Fibroblast of the aortic adventitia (primary cell): Measurements from ENCODE around the gene DPEP1. TPM values are rescaled to one million over a fixed set of nuclear protein-coding genes. Genes with fewer than 3 reads are reported as not detected.

ENCODE experiments used
- DNase-seq: peaks from one replicate; pipeline ENCODE4 v3.0.0-alpha.2; 2010; ENCODE audit warnings: low read depth
- H3K4me3 ChIP-seq: 2 replicates; pipeline ENCODE4 v1.5.1; 2011; ENCODE audit warnings: low read depth, mild to moderate bottlenecking, control low read depth, low read length, moderate library complexity
- CTCF ChIP-seq: IDR thresholded peaks from 2 replicates; pipeline ENCODE4 v1.5.1; 2011; ENCODE audit warnings: mild to moderate bottlenecking, low read length, control low read depth, inconsistent platforms; ENCODE audit not compliant: insufficient read depth
- total RNA-seq: library from RNA; depleted of rRNA; stranded (reverse); fragments of >200 nt; gene quantifications from 2 replicates; pipeline ENCODE4 v1.2.3, GENCODE V29; 2012; ENCODE audit warnings: low replicate concordance

Gene DPEP1
- total RNA-seq, 1 donor, result not detected

- no peak for DNase-seq
- TF ChIP-seq CTCF, result no peak
- no peak overlapping the region for H3K4me3 ChIP-seq
These were observed 28.1 kb downstream of the DPEP1 start for GRCh38 chr16:89641458-89642119.

- no peak for DNase-seq
- no peak overlapping the region for H3K4me3 ChIP-seq
- TF ChIP-seq CTCF, result no peak
These were observed 29.1 kb downstream of the DPEP1 start for GRCh38 chr16:89642574-89642973.

GRCh38 chr16:89643769-89644300 lies 30.4 kb downstream of the DPEP1 start:
- no peak for DNase-seq
- no peak for TF ChIP-seq CTCF
- H3K4me3 ChIP-seq, result no peak overlapping the region

- TF ChIP-seq CTCF, result no peak
- no peak for DNase-seq
- H3K4me3 ChIP-seq, result no peak overlapping the region
These were observed 31.7 kb downstream of the DPEP1 start for GRCh38 chr16:89645122-89645521.

- no peak overlapping the region for H3K4me3 ChIP-seq
- DNase-seq, result no peak
- TF ChIP-seq CTCF, result no peak
These were observed 32.8 kb downstream of the DPEP1 start for GRCh38 chr16:89646270-89646669.

- no peak for TF ChIP-seq CTCF
These were observed 33.5 kb downstream of the DPEP1 start for GRCh38 chr16:89646906-89647305.

GRCh38 chr16:89651584-89651983 lies 38.1 kb downstream of the DPEP1 start:
- DNase-seq, result no peak
- no peak for TF ChIP-seq CTCF
- H3K4me3 ChIP-seq, result no peak overlapping the region

More at GRCh38 chr16:89646906-89647305, 33.5 kb downstream of the DPEP1 start:
- no peak overlapping the region for H3K4me3 ChIP-seq
- no peak for DNase-seq
